Keratinocyte (primary cell): ENCODE results near the gene WBP1L. TPM values are rescaled to one million over a fixed set of nuclear protein-coding genes. Genes with fewer than 3 reads are reported as not detected.

Experiments used
- DNase-seq: peaks from one replicate; pipeline ENCODE4 v3.0.0-alpha.2; 2011; ENCODE audit warnings: low read depth, missing footprints, low spot score
- FAIRE-seq: peaks from 2 replicates; lab custom pipeline; 2011; peaks lifted over from hg19 to GRCh38; lab: Jason Lieb, UNC
- H2AFZ ChIP-seq: 2 replicates; pipeline ENCODE4 v1.6.0; 2012; ENCODE audit warnings: low read length, control low read depth, inconsistent platforms; ENCODE audit not compliant: control insufficient read depth
- H3K27ac ChIP-seq: 2 replicates; pipeline ENCODE4 v1.5.1; 2011; ENCODE audit warnings: low read length; ENCODE audit not compliant: control insufficient read depth, insufficient read depth
- H3K27me3 ChIP-seq: 3 replicates; pipeline ENCODE4 v1.6.0; 2011; ENCODE audit warnings: low read length; ENCODE audit not compliant: control insufficient read depth, insufficient read depth; ENCODE audit errors: extremely low read depth
- H3K36me3 ChIP-seq, 2 experiments: 2 replicates in 1 of 2; 3 replicates in 1 of 2; pipeline ENCODE4 v1.5.1; 2011; ENCODE audit warnings: low read length in 2 of 2, mild to moderate bottlenecking in 1 of 2; ENCODE audit not compliant: control insufficient read depth in 2 of 2, insufficient read depth in 2 of 2; ENCODE audit errors: extremely low read depth in 1 of 2
- H3K4me1 ChIP-seq: 3 replicates; pipeline ENCODE4 v1.5.1; 2011; ENCODE audit warnings: low read length; ENCODE audit not compliant: control insufficient read depth, insufficient read depth; ENCODE audit errors: extremely low read depth
- H3K4me2 ChIP-seq: 3 replicates; pipeline ENCODE4 v1.6.0; 2011; ENCODE audit warnings: low read depth, low read length; ENCODE audit not compliant: control insufficient read depth, insufficient read depth; ENCODE audit errors: extremely low read depth
- H3K4me3 ChIP-seq, 3 experiments: fragments of 200-600 bp in 1 of 3; sonication (generic) in 1 of 3; 2 replicates in 2 of 3; 3 replicates in 1 of 3; pipeline ENCODE4 v1.5.1; 2011 to 2016; ENCODE audit warnings: low read length in 3 of 3, mild to moderate bottlenecking in 3 of 3, control low read depth in 2 of 3, inconsistent platforms in 1 of 3, low read depth in 1 of 3, mixed read lengths in 1 of 3, mixed run types in 1 of 3, moderate library complexity in 1 of 3; ENCODE audit not compliant: control insufficient read depth in 2 of 3, insufficient read depth in 2 of 3; ENCODE audit errors: extremely low read depth in 1 of 3
- H3K79me2 ChIP-seq: 2 replicates; pipeline ENCODE4 v1.6.0; 2012; ENCODE audit warnings: low read length; ENCODE audit not compliant: control insufficient read depth, insufficient read depth
- H3K9ac ChIP-seq: 3 replicates; pipeline ENCODE4 v1.6.0; 2011; ENCODE audit warnings: low read length; ENCODE audit not compliant: control insufficient read depth, insufficient read depth; ENCODE audit errors: extremely low read depth
- H3K9me1 ChIP-seq: 3 replicates; pipeline ENCODE4 v1.6.0; 2011; ENCODE audit warnings: low read length; ENCODE audit not compliant: control insufficient read depth, insufficient read depth; ENCODE audit errors: extremely low read depth
- H3K9me3 ChIP-seq: 2 replicates; pipeline ENCODE4 v1.5.1; 2012; ENCODE audit warnings: low read depth, low read length; ENCODE audit not compliant: control insufficient read depth
- H4K20me1 ChIP-seq: 3 replicates; pipeline ENCODE4 v1.6.0; 2011; ENCODE audit warnings: low read length; ENCODE audit not compliant: control insufficient read depth, insufficient read depth; ENCODE audit errors: extremely low read depth
- CTCF ChIP-seq, 3 experiments: IDR thresholded peaks in 1 of 3; conservative IDR thresholded peaks in 1 of 3; optimal IDR thresholded peaks in 1 of 3; 2 replicates in 2 of 3; 3 replicates in 1 of 3; pipeline versions ENCODE3 to v1.5.1; 2011; ENCODE audit warnings: low read length in 3 of 3, mild to moderate bottlenecking in 3 of 3, moderate library complexity in 2 of 3, control low read depth in 1 of 3, inconsistent platforms in 1 of 3; ENCODE audit not compliant: insufficient read depth in 2 of 3; ENCODE audit errors: extremely low read depth in 1 of 3
- EZH2 ChIP-seq: IDR thresholded peaks from one replicate; pipeline ENCODE4 v1.6.1; 2012; ENCODE audit warnings: inconsistent platforms, mild to moderate bottlenecking, low read length, moderate library complexity
- dilution Hi-C: fragments of 300-500 bp; cut with MboI; formaldehyde crosslinking; loops from one replicate; pipeline ENCODE4 v1.7.0; 2020; ENCODE audit warnings: low sequenced_read_pairs; ENCODE audit not compliant: extremely low pct_ligation_motif_present
- polyA plus RNA-seq, 5 experiments: library from polyadenylated mRNA; depleted of rRNA in 3 of 5; stranded (reverse) in 3 of 5; stranded (forward) in 1 of 5; unstranded in 1 of 5; fragments of >200 nt; gene quantifications; 1 replicate in 1 of 5; 2 replicates in 3 of 5; 3 replicates in 1 of 5; pipeline versions ENCODE4 v1.2.1 to v1.2.3, GENCODE V29; 2011 to 2012; ENCODE audit warnings: missing spikeins in 2 of 5, low read depth in 1 of 5, low replicate concordance in 1 of 5

The WBP1L gene
- polyA plus RNA-seq, 1 donor (not counting 4 experiments of a cell fraction or from before 2014, with no cell fraction given), result 24.3 TPM

- no peak for FAIRE-seq
- dilution Hi-C loops, result no loop called here
These were observed 19.8 kb upstream of the WBP1L start for GRCh38 chr10:102723989-102724388.

GRCh38 chr10:102726274-102726673, 17.5 kb upstream of the WBP1L start:
- no peak overlapping the region for H3K9ac ChIP-seq
- H2AFZ ChIP-seq, result no peak overlapping the region
- TF ChIP-seq EZH2, result no peak
- TF ChIP-seq CTCF (optimal IDR thresholded peaks at IDR 0.05 in 1 of 3, IDR thresholded peaks at IDR 0.05 in 1 of 3, conservative IDR thresholded peaks at IDR 0.05 in 1 of 3; ENCODE audit: extremely low read depth in 1 of 3, insufficient read depth in 2 of 3, low read length in 3 of 3), result no peak
- H3K27ac ChIP-seq, result no peak overlapping the region
- no peaks in the 10 kb centered on the region for H3K27me3 ChIP-seq
- H3K79me2 ChIP-seq, result no peaks in the 10 kb centered on the region
- no peak overlapping the region for H3K4me2 ChIP-seq
- no peaks in the 10 kb centered on the region for H3K9me1 ChIP-seq
- peaks cover 3 to 12% of the 10 kb centered on the region in 2 experiments for H3K36me3 ChIP-seq
- FAIRE-seq (no peak), DNase-seq (no peak)
- dilution Hi-C loops, result no loop called here
- no peak overlapping the region for H3K4me3 ChIP-seq
- H3K9me3 ChIP-seq, result no peaks in the 10 kb centered on the region
- no peaks in the 10 kb centered on the region for H4K20me1 ChIP-seq
- no peaks in the 10 kb centered on the region for H3K4me1 ChIP-seq

More at GRCh38 chr10:102723989-102724388, 19.8 kb upstream of the WBP1L start:
- Histone ChIP-seq H3K9me1 (no peaks in the 10 kb centered on the region), H3K79me2 (no peaks in the 10 kb centered on the region), H4K20me1 (no peaks in the 10 kb centered on the region), H3K27ac (no peak overlapping the region), H3K4me2 (no peak overlapping the region), H2AFZ (no peak overlapping the region), H3K4me1 (no peaks in the 10 kb centered on the region), H3K9me3 (no peaks in the 10 kb centered on the region), H3K36me3 (peaks cover 3 to 4% of the 10 kb centered on the region in 2 experiments), H3K9ac (no peak overlapping the region), H3K4me3 (no peak overlapping the region), H3K27me3 (no peaks in the 10 kb centered on the region)
- DNase-seq, result no peak
- TF ChIP-seq CTCF (optimal IDR thresholded peaks at IDR 0.05 in 1 of 3, IDR thresholded peaks at IDR 0.05 in 1 of 3, conservative IDR thresholded peaks at IDR 0.05 in 1 of 3; ENCODE audit: extremely low read depth in 1 of 3, insufficient read depth in 2 of 3, low read length in 3 of 3) (no peak), EZH2 (no peak)
